Ishikawa (cell line): ENCODE data around the gene TBC1D22B.

Source experiments
- TAF1 ChIP-seq: IDR thresholded peaks from 2 replicates; pipeline ENCODE4 v1.6.1; 2012; ENCODE audit warnings: low read depth, mild to moderate bottlenecking
- TF ChIP-seq, protein P1 (sequence below): IDR thresholded peaks from 2 replicates; pipeline ENCODE4 v1.6.1; 2012

DNA sequence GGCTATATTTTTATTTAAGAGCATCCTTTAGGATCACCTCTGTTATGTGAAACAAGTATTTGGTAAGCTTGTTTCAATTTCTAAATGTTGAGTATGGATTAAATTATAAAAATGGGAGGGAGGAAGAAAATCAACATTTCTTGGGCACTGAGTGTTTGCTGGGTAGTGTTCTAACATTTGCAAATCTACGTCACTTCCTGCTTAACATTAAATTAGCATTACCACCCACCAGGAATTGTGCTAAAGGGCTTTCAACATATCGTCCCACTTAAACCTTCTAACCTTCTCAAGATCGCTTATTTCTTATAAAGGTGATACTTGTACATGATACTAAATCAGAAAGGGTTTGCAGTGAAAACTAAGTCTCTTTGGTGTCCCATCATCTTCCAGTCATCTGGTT is 8.3 kb downstream of the TBC1D22B start:
- TF ChIP-seq, protein P1, sequence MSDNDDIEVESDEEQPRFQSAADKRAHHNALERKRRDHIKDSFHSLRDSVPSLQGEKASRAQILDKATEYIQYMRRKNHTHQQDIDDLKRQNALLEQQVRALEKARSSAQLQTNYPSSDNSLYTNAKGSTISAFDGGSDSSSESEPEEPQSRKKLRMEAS: no peak
- TF ChIP-seq TAF1: no peak
